ENCODE data around the gene MVB12A.

MVB12A gene

DNA sequence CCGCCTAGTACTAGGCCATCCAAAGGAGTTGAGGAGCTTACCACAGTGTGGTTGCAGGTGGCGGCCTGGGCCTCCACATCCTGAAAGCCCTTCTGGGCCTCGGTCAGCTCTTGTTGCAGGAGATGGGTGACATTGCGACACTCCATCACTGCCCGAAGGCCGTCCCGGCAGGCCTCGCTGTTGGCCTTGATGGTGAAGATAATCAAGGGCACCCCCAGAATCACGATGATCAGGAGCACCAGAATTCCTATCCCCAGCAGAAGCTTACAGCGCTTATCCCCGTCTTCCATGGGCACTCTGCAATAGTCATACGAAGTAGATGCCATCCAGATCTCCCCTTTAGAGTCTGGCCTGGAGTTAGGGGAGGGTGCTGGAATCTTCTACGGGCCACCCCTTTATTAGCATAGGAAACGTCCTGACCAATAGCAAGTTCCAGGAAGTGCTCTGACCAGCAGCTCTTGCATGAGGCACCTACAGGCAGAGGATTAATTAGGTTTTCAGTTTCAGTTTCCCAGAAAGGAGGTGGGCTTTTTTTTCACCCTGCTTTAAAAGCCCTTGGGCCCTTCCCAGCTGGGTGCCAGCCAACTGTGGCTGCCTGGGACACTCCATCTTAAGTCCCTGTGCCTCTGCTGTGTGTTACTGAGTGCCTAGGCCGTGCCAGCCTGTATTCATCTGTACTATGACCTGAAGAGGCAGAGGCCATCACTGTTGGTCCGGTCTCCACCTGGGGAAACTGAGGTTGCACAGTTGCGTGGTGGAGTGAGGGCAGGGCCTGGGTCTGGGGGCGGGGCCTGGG lies 14.4 kb upstream of the MVB12A start, which contains the start of gene BST2:
BST2 (minus strand) TSS at position 381 of the 796 bp plus-strand sequence; CDS start at position 326, 55 bp downstream.
- no peak for DNase-seq

DNA sequence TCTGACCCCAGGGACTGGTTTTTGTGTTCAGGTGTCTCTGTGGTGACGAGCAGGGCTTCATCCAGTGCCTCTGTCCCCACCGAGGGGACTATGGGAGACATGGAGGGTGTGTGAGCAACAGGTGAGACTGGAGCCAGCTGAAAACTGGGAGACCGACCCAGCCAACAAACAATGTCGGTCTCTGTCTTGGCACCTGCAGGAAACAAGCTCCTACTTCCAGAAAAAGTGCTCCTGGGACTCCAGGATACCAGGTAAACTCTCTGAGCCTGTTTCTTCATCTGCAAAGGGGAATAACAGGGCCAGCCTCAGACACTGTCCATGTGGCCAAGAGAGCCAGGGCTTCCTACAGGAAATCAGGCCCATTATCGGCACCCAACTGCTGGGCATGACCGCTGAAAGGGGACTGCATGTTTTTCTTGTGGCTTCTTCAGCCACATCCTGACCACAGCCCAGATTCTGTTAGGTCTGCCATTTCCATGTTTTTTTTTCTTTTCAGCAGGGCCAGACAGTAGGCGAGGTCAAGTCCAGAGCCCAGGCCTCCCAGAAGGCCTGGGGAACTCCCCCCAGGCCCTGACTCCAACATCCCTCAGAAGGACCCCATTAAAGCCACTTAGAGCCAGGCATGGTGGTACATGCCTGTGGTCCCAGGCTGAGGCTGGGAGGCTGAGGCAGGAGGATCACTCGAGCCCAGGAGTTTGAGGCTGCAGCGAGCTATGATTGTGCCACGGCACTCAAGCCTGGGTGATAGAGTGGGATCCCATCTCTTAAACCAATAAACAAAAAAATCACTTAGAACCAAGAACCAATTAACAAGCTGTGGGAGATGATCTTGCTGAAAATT lies 13.6 kb upstream of the MVB12A start:
- DNase-seq, result no peak

- DNase-seq, result no peak
Observed at GRCh38 chr19:17406887-17407196, 13.0 kb upstream of the MVB12A start.

GRCh38 chr19:17409990-17410389 lies 9.9 kb upstream of the MVB12A start:
- no peak for DNase-seq

GRCh38 chr19:17411801-17412200 lies 8.0 kb upstream of the MVB12A start:
- no peak for DNase-seq

DNA sequence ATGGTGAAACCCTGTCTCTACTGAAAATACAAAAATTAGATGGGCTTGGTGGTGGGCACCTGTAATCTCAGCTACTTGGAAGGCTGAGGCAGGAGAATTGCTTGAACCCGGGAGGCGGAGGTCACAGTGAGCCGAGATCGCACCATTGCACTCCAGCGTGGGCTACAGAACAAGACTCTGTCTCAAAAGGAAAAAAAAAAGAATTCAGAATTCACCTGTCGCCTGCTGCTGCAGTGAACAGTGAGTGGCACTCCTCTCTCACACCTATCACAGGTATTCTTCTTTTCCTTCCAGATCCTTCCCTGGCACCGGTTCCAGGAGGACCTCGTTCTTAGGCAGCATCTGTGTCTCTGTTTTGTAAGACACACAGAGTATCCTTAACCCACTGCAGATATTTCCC lies 5.8 kb upstream of the MVB12A start:
- DNase-seq, result no peak

DNA sequence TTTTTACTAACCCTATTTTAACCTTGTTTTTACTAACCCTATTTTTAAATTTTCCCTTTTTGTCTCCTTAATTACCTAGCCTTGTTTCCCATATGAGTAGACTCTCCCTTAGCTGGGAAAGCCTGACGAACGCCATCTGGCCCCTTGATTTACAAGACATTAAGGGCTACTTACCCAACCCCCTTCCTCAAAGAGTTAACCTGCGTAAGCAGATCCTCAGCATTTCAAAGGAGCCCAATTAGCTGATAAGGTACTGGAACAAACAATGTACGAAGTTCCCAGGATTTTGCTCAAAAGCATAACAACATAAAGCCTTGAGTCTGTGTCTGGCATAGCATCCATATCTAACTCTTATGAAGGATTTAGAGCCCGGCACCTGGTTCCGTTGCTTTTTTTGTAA lies 4.7 kb upstream of the MVB12A start:
- no peak for DNase-seq

- DNase-seq, result no peak
Observed at GRCh38 chr19:17418710-17419109, 1.1 kb upstream of the MVB12A start.

DNA sequence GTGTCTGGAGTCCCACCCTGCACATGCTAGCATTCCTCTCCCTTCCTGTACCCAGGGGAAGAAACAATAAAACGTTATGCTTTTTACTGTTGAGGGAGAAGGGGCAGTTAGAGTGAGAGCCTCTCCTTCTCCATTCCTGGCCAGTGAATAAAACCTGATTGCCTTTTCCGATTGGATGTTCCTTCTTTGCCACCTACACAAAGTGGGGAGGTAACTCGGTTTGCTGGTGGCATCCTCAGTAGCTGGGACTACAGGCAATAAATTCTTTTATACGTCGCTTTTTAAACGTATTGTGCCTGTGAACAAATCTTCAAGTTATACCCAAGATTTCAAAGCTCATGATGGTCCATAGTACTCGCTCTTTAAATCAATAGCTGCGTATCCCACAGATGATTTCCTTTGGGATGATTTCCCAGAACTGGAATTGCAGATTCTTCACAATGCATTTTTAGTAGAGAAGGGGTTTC lies 660 bp upstream of the MVB12A start:
- DNase-seq, result no peak

DNA sequence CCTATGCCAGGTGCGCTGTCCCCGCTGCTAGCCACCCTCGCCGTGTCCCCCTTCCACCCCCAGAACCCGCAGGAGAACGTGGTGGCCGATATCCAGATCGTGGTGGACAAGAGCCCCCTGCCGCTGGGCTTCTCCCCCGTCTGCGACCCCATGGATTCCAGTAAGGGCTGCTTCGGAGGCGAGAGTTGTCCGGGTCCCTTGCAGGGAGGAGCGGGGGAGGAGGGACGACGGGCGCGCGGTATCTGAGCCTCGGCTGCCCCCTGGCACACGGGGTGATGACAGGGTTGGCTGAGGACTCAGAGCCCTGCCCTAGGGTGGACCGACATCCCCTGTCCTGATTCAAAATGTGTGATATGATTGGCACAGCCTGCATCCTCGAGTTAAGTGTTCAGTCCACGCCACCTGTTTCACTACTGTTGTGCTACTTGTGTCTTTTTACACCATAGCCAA lies 653 bp downstream of the MVB12A start:
- no peak for DNase-seq

GRCh38 chr19:17421942-17422341 lies 2.1 kb downstream of the MVB12A start:
- no peak for DNase-seq

DNA sequence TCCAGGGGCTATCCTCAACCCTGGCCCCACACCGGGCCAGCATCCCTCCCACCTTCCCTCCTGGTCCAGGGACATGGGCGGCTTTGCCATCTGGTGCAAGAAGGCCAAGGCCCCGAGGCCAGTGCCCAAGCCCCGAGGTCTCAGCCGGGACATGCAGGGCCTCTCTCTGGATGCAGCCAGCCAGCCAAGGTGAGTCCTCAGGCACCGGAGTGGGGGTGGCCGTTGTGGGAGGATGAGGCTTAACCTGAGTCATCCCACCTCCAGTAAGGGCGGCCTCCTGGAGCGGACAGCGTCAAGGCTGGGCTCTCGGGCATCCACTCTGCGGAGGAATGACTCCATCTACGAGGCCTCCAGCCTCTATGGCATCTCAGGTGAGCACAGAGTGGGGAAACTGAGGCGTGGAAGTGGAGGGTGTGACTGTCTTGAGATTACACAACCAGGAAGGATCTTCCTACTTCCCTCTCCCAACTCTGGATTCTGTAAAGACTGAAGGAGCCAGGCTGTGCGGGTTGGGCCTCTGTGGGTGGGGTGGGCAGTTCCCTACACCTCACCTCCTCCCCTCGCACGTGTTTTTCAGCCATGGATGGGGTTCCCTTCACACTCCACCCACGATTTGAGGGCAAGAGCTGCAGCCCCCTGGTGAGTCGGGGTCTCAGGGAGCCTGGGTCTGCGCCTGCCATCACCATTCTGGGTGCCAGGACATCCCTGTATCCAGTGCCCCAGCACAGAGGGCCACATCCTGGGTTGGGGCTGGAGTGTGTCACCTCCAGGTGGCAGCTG lies 3.8 kb downstream of the MVB12A start:
- DNase-seq, result no peak

- no peak for DNase-seq
Observed at GRCh38 chr19:17424743-17425365, 5.0 kb downstream of the MVB12A start.

DNA sequence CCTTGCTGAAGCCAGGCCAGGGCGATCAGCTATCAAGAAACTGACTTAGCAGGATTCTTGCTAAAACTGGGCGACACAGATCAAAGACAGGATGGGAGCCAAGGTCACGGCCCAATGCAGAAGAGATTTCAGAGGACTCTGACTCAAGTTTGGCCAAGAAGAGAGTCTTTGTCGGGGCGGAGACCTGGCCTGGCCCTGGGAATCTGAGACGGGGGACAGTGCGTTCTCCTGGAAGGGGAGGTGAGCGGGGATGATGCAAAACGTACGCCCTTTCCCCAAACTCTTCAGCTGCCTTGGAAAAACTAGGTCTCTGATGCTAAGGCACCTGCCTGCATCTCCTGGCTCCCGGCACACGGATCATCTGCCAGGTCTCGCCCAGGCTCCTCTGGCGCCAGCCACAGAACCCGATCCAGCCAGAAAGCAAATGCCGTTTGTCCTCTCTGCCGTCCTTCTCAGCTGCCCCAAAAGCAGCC lies 9.8 kb downstream of the MVB12A start:
- no peak for DNase-seq

- no peak for DNase-seq
Observed at GRCh38 chr19:17431417-17431816, 11.6 kb downstream of the MVB12A start.

- DNase-seq, result no peak
Observed at GRCh38 chr19:17435218-17435617, 15.4 kb downstream of the MVB12A start.

- no peak for DNase-seq
Observed at GRCh38 chr19:17436094-17436873, 16.4 kb downstream of the MVB12A start.

DNA sequence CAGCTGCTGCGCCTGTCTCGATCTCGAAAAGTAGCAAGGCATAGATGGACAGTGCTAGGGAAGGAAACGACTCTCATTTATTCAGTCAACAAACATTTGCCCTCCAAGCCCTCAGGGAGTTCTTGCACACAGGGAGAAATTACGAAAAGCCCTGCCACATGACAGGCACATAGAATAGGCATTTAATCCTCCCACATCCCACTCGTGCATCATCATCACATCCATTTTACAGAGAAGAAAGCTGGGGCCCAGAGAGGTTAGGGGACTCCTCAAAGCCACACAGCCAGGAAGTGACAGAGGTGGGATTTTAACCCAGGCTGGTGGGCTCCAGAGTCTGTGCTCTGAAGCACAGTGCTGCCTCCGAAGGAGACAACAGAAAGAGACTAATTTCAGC lies 17.0 kb downstream of the MVB12A start:
- no peak for DNase-seq

DNA sequence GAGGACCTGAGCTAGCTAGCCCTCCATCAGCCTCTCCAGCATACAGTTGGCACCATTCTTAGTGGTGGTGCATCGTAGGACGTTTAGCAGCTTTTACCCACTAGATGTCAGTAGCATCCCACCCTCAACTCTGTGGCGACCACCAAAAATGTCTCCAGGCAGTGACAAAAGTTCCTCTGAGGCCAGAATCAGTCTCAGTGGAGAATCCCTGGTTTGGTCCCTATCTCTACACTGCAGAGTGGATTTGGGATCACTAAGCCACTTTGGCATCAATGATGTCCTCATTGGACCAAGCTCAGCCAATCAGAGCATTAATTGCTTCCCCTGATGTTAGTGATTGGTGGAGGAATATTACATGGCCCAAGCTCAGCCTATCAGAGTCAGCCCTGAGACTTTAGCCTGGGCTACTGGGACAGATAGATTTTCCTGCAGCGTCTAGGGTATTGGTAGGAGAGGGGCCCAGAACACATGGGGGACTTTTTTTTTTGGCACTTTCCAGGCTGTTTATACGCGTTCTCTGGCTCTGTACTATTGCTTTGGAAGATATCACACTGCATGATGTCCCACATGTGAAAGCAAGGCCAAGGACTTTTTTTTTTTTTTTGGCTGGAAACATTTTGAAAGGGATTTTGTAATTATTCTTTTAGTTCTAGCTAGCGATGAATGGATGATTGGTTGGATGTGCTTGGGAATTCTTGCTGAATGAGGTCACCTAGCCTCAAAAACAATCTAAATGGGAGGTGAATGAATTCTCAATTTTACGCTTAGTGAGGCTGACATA lies 21.6 kb downstream of the MVB12A start:
- DNase-seq, result no peak

DNA sequence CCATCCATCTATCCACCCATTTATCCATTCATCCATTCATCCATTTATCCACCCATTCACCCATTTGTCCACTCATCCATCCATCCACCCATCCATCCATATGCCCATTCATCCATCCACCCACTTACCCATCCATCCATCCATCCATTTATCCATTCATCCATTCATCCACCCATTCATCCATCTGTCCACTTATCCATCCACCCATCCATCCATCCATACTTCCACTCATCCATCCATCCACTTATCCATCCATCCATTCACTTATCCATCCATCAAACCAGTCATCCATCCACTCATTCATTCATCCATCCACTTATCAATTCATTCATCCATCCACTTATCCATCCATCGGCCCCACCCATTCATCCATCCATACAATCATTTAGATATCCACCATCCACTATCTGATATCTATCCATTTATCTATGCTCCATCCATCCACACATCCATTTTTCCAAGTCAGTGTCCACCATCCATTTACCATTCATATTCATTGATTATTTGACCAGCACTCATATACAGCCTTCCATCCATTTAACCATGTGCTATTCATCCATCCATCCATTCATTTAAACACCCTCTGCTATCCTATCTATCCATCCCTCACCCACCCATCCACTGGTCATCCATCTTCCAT lies 25.8 kb downstream of the MVB12A start:
- DNase-seq, result no peak
